GM18861 (cell line): ENCODE measurements around the gene ABCC5.
A peak's percentile ranks its signal among the peaks of the same experiment; 100 is the strongest.
"Not testable (repeated sequence)": the region's sequence is repeated elsewhere in the genome, so short reads cannot be mapped to it uniquely, and the experiment has no call there.

ENCODE experiments used
- ATAC-seq: cut with Tn5 transposase; IDR thresholded peaks from one replicate; pipeline ENCODE4 v1.9.1; 2021; ENCODE audit not compliant: unreplicated experiment

Gene ABCC5

GRCh38 chr3:183896610-183897009, 121.1 kb downstream of the ABCC5 start:
- no peak for ATAC-seq

- no peak for ATAC-seq
Observed at GRCh38 chr3:183896184-183896583, 121.5 kb downstream of the ABCC5 start.

GRCh38 chr3:183895774-183896173, 121.9 kb downstream of the ABCC5 start:
- no peak for ATAC-seq

- ATAC-seq: no peak
Observed at GRCh38 chr3:183895296-183895695, 122.4 kb downstream of the ABCC5 start.

- ATAC-seq: no peak
Observed at GRCh38 chr3:183892610-183893214, 125.0 kb downstream of the ABCC5 start.

- ATAC-seq: no peak
Observed at GRCh38 chr3:183885766-183886165, 131.9 kb downstream of the ABCC5 start.

- ATAC-seq: peak; percentile 99
Observed at GRCh38 chr3:183884427-183885296, 133.0 kb downstream of the ABCC5 start, which contains the start of gene PARL. PARL (minus strand) TSS chr3:183884880; CDS start chr3:183884846, 34 bp downstream.

- ATAC-seq: no peak
Observed at GRCh38 chr3:183884097-183884426, 133.6 kb downstream of the ABCC5 start.

- ATAC-seq: no peak
Observed at GRCh38 chr3:183883291-183884096, 134.2 kb downstream of the ABCC5 start.

GRCh38 chr3:183880121-183880520, 137.6 kb downstream of the ABCC5 start:
- no peak for ATAC-seq

- no peak for ATAC-seq
Observed at GRCh38 chr3:183879243-183879642, 138.4 kb downstream of the ABCC5 start.

GRCh38 chr3:183878071-183878470, 139.6 kb downstream of the ABCC5 start:
- ATAC-seq: no peak

GRCh38 chr3:183877227-183877626, 140.5 kb downstream of the ABCC5 start:
- not testable (repeated sequence) for ATAC-seq

GRCh38 chr3:183875411-183875810, 142.3 kb downstream of the ABCC5 start:
- no peak for ATAC-seq

GRCh38 chr3:183873914-183874313, 143.8 kb downstream of the ABCC5 start:
- ATAC-seq: no peak

GRCh38 chr3:183871541-183871940, 146.1 kb downstream of the ABCC5 start:
- no peak for ATAC-seq

GRCh38 chr3:183870563-183870962, 147.1 kb downstream of the ABCC5 start:
- ATAC-seq: no peak
